Glomerular endothelial cell (primary cell): ENCODE results near the gene CCSAP. TPM values are rescaled to one million over a fixed set of nuclear protein-coding genes. Genes with fewer than 3 reads are reported as not detected.

ENCODE experiments used
- total RNA-seq: library from RNA; depleted of rRNA; stranded (reverse); fragments of >200 nt; gene quantifications from 2 replicates; pipeline ENCODE4 v1.2.3, GENCODE V29; 2015

CCSAP gene
- total RNA-seq, 1 donor from 2014 or later = 3.6 TPM

Other genes with a start within 250 kb of the CCSAP start
- gene RAB4A, start 71.9 kb downstream of the CCSAP start, total RNA-seq = 24.3 and 24.5 TPM in 2 replicates
- not detected in 2 replicates for gene ACTA1, start 91.0 kb upstream of the CCSAP start, total RNA-seq
- 29.9 and 30.8 TPM in 2 replicates for gene NUP133, start 165.3 kb upstream of the CCSAP start, total RNA-seq
- gene ABCB10, start 215.7 kb upstream of the CCSAP start, total RNA-seq = 18.1 and 24.4 TPM in 2 replicates